ENCODE data around the gene KIAA1217. TPM values are rescaled to one million over a fixed set of nuclear protein-coding genes. Genes with fewer than 3 reads are reported as not detected.

The KIAA1217 gene
- total RNA-seq, 4 donors from 2014 or later: 34.8 to 66.8 (median 52.9) TPM

DNA sequence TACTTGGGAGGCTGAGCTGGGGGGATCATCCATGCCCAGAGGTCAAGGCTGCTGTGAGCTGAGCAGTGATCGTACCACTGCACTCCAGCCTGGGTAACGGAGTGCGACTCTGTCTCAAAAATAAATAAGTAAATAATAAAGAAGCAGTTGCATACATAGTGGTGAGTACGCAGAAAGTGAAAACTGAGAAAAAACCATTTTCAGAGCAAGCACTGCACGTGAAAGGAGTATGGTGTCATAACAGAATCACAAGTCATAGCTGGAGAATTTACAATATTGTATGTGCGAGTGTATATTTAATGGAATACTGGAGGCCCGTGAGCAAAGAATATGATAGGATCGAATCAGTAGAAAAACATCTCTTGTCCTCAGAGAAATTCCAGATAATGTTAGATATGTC, 22.3 kb downstream of the KIAA1217 start:
- 96 to 97% methylated on average over 8 of the region's 8 CpGs for WGBS, 2 donors
- no peak overlapping the region for H3K4me3 ChIP-seq (ENCODE audit: low read depth, poor library complexity, severe bottlenecking)
- TF ChIP-seq CTCF (IDR thresholded peaks at IDR 0.05): no peak
- no peak for TF ChIP-seq POLR2A (IDR thresholded peaks at IDR 0.05)
- intact Hi-C loops (cut with DNase I; ENCODE audit: low total_unique reads): no loop called here
- DNase-seq (ENCODE audit: low spot score in 2 of 2): no peak

DNA sequence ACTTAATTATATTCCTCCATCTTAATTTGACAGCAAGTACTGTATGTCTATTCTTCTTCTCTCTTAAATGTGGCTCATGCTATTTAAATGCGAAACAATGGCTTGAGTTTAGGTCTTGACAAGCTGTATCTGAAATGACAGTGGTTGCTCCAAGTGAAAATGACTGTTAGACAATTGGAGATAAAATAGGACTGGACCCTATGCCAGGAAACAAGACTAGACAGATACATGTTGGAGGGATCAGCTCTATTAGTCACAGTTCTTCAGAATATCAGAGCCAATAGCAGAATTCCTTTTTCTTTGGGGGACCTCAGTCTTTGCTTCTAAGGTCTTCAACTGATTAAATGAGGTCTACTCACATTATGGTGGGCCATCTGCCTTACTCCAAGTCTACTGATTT, 25.8 kb downstream of the KIAA1217 start:
- H3K4me3 ChIP-seq (ENCODE audit: low read depth, poor library complexity, severe bottlenecking): no peak overlapping the region
- 33 to 39% methylated on average over 1 of the region's 1 CpG for WGBS, 2 donors
- DNase-seq (ENCODE audit: low spot score in 2 of 2): no peak
- intact Hi-C loops (cut with DNase I; ENCODE audit: low total_unique reads): no loop called here
- no peak for TF ChIP-seq CTCF (IDR thresholded peaks at IDR 0.05)
- TF ChIP-seq POLR2A (IDR thresholded peaks at IDR 0.05): no peak

- H3K4me3 ChIP-seq (ENCODE audit: low read depth, poor library complexity, severe bottlenecking): no peak overlapping the region
- WGBS, 2 donors: 64 to 72% methylated on average over 7 of the region's 7 CpGs
- intact Hi-C loops (cut with DNase I; ENCODE audit: low total_unique reads): no loop called here
- TF ChIP-seq CTCF (IDR thresholded peaks at IDR 0.05) (no peak), POLR2A (IDR thresholded peaks at IDR 0.05) (no peak)
- peak in 1 of 2 donors; percentile 15 for DNase-seq (ENCODE audit: low spot score in 2 of 2)
Observed at GRCh38 chr10:24235471-24235870, 26.5 kb downstream of the KIAA1217 start.

GRCh38 chr10:24237801-24238395, 29.0 kb downstream of the KIAA1217 start:
- intact Hi-C loops (cut with DNase I; ENCODE audit: low total_unique reads): no loop called here
- 32 to 43% methylated on average over 9 of the region's 9 CpGs for WGBS, 2 donors
- H3K4me3 ChIP-seq (ENCODE audit: low read depth, poor library complexity, severe bottlenecking): no peak overlapping the region
- TF ChIP-seq CTCF (IDR thresholded peaks at IDR 0.05) (no peak), POLR2A (IDR thresholded peaks at IDR 0.05) (no peak)
- peak in 1 of 2 donors; percentile 68 for DNase-seq (ENCODE audit: low spot score in 2 of 2)

GRCh38 chr10:24238519-24239247, 29.7 kb downstream of the KIAA1217 start:
- peak in 1 of 2 donors; percentile 57 for DNase-seq (ENCODE audit: low spot score in 2 of 2)
- intact Hi-C loops (cut with DNase I; ENCODE audit: low total_unique reads): no loop called here
- H3K4me3 ChIP-seq (ENCODE audit: low read depth, poor library complexity, severe bottlenecking): no peak overlapping the region
- 26 to 28% methylated on average over 13 of the region's 13 CpGs for WGBS, 2 donors
- TF ChIP-seq CTCF (IDR thresholded peaks at IDR 0.05) (no peak), POLR2A (IDR thresholded peaks at IDR 0.05) (no peak)

Measured in lower leg skin (tissue), 4 donors.